ENCODE measurements around the gene WDR1.

The WDR1 gene

GRCh38 chr4:10072420-10073017 is 44.1 kb downstream of the WDR1 start:
- no peak for DNase-seq (ENCODE audit: low read depth in 2 of 2)

GRCh38 chr4:10069075-10069642 is 47.4 kb downstream of the WDR1 start:
- DNase-seq (ENCODE audit: low read depth in 2 of 2): no peak

GRCh38 chr4:10066670-10067651 is 49.6 kb downstream of the WDR1 start:
- no peak for DNase-seq (ENCODE audit: low read depth in 2 of 2)

GRCh38 chr4:10066206-10066605 is 50.4 kb downstream of the WDR1 start:
- no peak for DNase-seq (ENCODE audit: low read depth in 2 of 2)

- no peak for DNase-seq (ENCODE audit: low read depth in 2 of 2)
Observed at GRCh38 chr4:10063544-10064300, 52.9 kb downstream of the WDR1 start.

- DNase-seq (ENCODE audit: low read depth in 2 of 2): no peak
Observed at GRCh38 chr4:10061650-10062415, 54.8 kb downstream of the WDR1 start.

- no peak for DNase-seq (ENCODE audit: low read depth in 2 of 2)
Observed at GRCh38 chr4:10058371-10058770, 58.2 kb downstream of the WDR1 start.

GRCh38 chr4:10057023-10057395 is 59.6 kb downstream of the WDR1 start:
- DNase-seq (ENCODE audit: low read depth in 2 of 2): no peak

GRCh38 chr4:10056334-10057022 is 60.1 kb downstream of the WDR1 start:
- no peak for DNase-seq (ENCODE audit: low read depth in 2 of 2)

- no peak for DNase-seq (ENCODE audit: low read depth in 2 of 2)
Observed at GRCh38 chr4:10055871-10056270, 60.7 kb downstream of the WDR1 start.

GRCh38 chr4:10054571-10055041 is 62.0 kb downstream of the WDR1 start:
- no peak for DNase-seq (ENCODE audit: low read depth in 2 of 2)

- DNase-seq (ENCODE audit: low read depth in 2 of 2): no peak
Observed at GRCh38 chr4:10053635-10054453, 62.8 kb downstream of the WDR1 start.

- DNase-seq (ENCODE audit: low read depth in 2 of 2): no peak
Observed at GRCh38 chr4:10051517-10052135, 65.0 kb downstream of the WDR1 start.

GRCh38 chr4:10050721-10051120 is 65.9 kb downstream of the WDR1 start:
- DNase-seq (ENCODE audit: low read depth in 2 of 2): no peak

GRCh38 chr4:10050261-10050661 is 66.3 kb downstream of the WDR1 start:
- DNase-seq (ENCODE audit: low read depth in 2 of 2): no peak

GRCh38 chr4:10048941-10049697 is 67.5 kb downstream of the WDR1 start:
- no peak for DNase-seq (ENCODE audit: low read depth in 2 of 2)

GRCh38 chr4:10047967-10048366 is 68.6 kb downstream of the WDR1 start:
- DNase-seq (ENCODE audit: low read depth in 2 of 2): no peak

GRCh38 chr4:10046471-10046870 is 70.1 kb downstream of the WDR1 start:
- DNase-seq (ENCODE audit: low read depth in 2 of 2): no peak

Measured in stimulated activated CD4-positive, alpha-beta T cell treated with anti-CD3 and anti-CD28 coated beads, Interleukin-12 subunit alpha, Interleukin-12 subunit beta, amount 100 ng/mL, for 24 hours (primary cell).